ENCODE data around the gene KCNF1.

Gene KCNF1

GRCh38 chr2:10868465-10869314, 43.0 kb upstream of the KCNF1 start:
- Histone ChIP-seq H3K9me3 (replicated peaks in 1 of 11) (peaks cover 8 to 15% (median 14%) of the 10 kb centered on the region in 11 experiments; a peak in 19 of 22 replicates), H3K9ac (no peak overlapping the region), H3K36me3 (no peaks in the 10 kb centered on the region), H4K20me1 (peaks cover 0 to 5% (median 0%) of the 10 kb centered on the region in 11 experiments; a peak in 2 of 22 replicates), H3K4me3 (no peak overlapping the region), H3K27me3 (no peaks in the 10 kb centered on the region; a peak in 1 of 22 replicates), H3K4me2 (no peak overlapping the region), H3K4me1 (peaks cover 14 to 34% (median 24%) of the 10 kb centered on the region in 10 experiments), H3K27ac (no peak overlapping the region)
- no peak for TF ChIP-seq Cebpa-rat (IDR thresholded peaks at IDR 0.05)

- Histone ChIP-seq H3K36me3 (no peaks in the 10 kb centered on the region), H4K20me1 (no peaks in the 10 kb centered on the region), H3K4me3 (no peak overlapping the region), H3K4me2 (no peak overlapping the region), H3K27ac (no peak overlapping the region), H3K9me3 (replicated peaks in 1 of 11) (peaks cover 8 to 15% (median 14%) of the 10 kb centered on the region in 11 experiments; a peak in 19 of 22 replicates), H3K27me3 (no peaks in the 10 kb centered on the region; a peak in 1 of 22 replicates), H3K4me1 (peaks cover 0 to 16% (median 0%) of the 10 kb centered on the region in 10 experiments; a peak in 8 of 20 replicates), H3K9ac (no peak overlapping the region)
- TF ChIP-seq Cebpa-rat (IDR thresholded peaks at IDR 0.05): no peak
Observed at GRCh38 chr2:10871978-10872377, 39.8 kb upstream of the KCNF1 start.

- H3K4me1 ChIP-seq: peaks cover 0 to 28% (median 0%) of the 10 kb centered on the region in 10 experiments; a peak in 8 of 20 replicates
- H4K20me1 ChIP-seq: no peaks in the 10 kb centered on the region
- no peak overlapping the region for H3K4me3 ChIP-seq
- H3K4me2 ChIP-seq: no peak overlapping the region
- no peak overlapping the region for H3K27ac ChIP-seq
- no peak overlapping the region for H3K9ac ChIP-seq
- H3K9me3 ChIP-seq (replicated peaks in 1 of 11): peaks cover 8 to 15% (median 14%) of the 10 kb centered on the region in 11 experiments; a peak in 19 of 22 replicates
- H3K27me3 ChIP-seq: no peaks in the 10 kb centered on the region; a peak in 1 of 22 replicates
- H3K36me3 ChIP-seq: no peaks in the 10 kb centered on the region
- no peak for TF ChIP-seq Cebpa-rat (IDR thresholded peaks at IDR 0.05)
Observed at GRCh38 chr2:10873171-10873570, 38.6 kb upstream of the KCNF1 start.

- peaks cover 0 to 30% (median 0%) of the 10 kb centered on the region in 10 experiments; a peak in 8 of 20 replicates for H3K4me1 ChIP-seq
- H3K36me3 ChIP-seq: no peaks in the 10 kb centered on the region
- H3K4me3 ChIP-seq: no peak overlapping the region
- no peaks in the 10 kb centered on the region for H4K20me1 ChIP-seq
- no peak overlapping the region for H3K27ac ChIP-seq
- H3K4me2 ChIP-seq: no peak overlapping the region
- no peak overlapping the region for H3K9ac ChIP-seq
- peaks cover 8 to 15% (median 14%) of the 10 kb centered on the region in 11 experiments; a peak in 19 of 22 replicates for H3K9me3 ChIP-seq (replicated peaks in 1 of 11)
- no peaks in the 10 kb centered on the region; a peak in 1 of 22 replicates for H3K27me3 ChIP-seq
- no peak for TF ChIP-seq Cebpa-rat (IDR thresholded peaks at IDR 0.05)
Observed at GRCh38 chr2:10873790-10874437, 37.8 kb upstream of the KCNF1 start.

- Histone ChIP-seq H3K36me3 (no peaks in the 10 kb centered on the region), H3K4me2 (peak overlapping the region in 1 of 11 experiments; percentile 8; a peak in 1 of 22 replicates), H3K4me1 (peaks cover 0 to 30% (median 0%) of the 10 kb centered on the region in 10 experiments; a peak in 8 of 20 replicates), H3K27me3 (no peaks in the 10 kb centered on the region), H4K20me1 (no peaks in the 10 kb centered on the region), H3K27ac (no peak overlapping the region), H3K4me3 (no peak overlapping the region), H3K9me3 (replicated peaks in 1 of 11) (peaks cover 8 to 15% (median 14%) of the 10 kb centered on the region in 11 experiments; a peak in 19 of 22 replicates), H3K9ac (no peak overlapping the region)
- TF ChIP-seq Cebpa-rat (IDR thresholded peaks at IDR 0.05): no peak
Observed at GRCh38 chr2:10875126-10875525, 36.6 kb upstream of the KCNF1 start.

- Histone ChIP-seq H3K27ac (no peak overlapping the region), H3K4me1 (peaks cover 0 to 30% (median 0%) of the 10 kb centered on the region in 10 experiments; a peak in 7 of 20 replicates), H3K4me3 (no peak overlapping the region), H3K36me3 (no peaks in the 10 kb centered on the region), H3K9ac (no peak overlapping the region), H4K20me1 (no peaks in the 10 kb centered on the region), H3K27me3 (no peaks in the 10 kb centered on the region), H3K9me3 (replicated peaks in 1 of 11) (peaks cover 8 to 20% (median 14%) of the 10 kb centered on the region in 11 experiments; a peak in 19 of 22 replicates), H3K4me2 (peak overlapping the region in 4 of 11 experiments; percentile 12 to 73 (median 37); a peak in 7 of 22 replicates)
- no peak for TF ChIP-seq Cebpa-rat (IDR thresholded peaks at IDR 0.05)
Observed at GRCh38 chr2:10876394-10876793, 35.3 kb upstream of the KCNF1 start.

GRCh38 chr2:10876963-10877362, 34.8 kb upstream of the KCNF1 start:
- TF ChIP-seq Cebpa-rat (IDR thresholded peaks at IDR 0.05): no peak
- Histone ChIP-seq H4K20me1 (no peaks in the 10 kb centered on the region), H3K27me3 (no peaks in the 10 kb centered on the region), H3K36me3 (no peaks in the 10 kb centered on the region), H3K9me3 (replicated peaks in 1 of 11) (peaks cover 4 to 16% (median 10%) of the 10 kb centered on the region in 11 experiments; a peak in 19 of 22 replicates), H3K9ac (no peak overlapping the region), H3K4me2 (peak overlapping the region in 4 of 11 experiments; percentile 12 to 73 (median 37); a peak in 7 of 22 replicates), H3K4me1 (peaks cover 0 to 30% (median 0%) of the 10 kb centered on the region in 10 experiments; a peak in 7 of 20 replicates), H3K4me3 (no peak overlapping the region), H3K27ac (no peak overlapping the region)

GRCh38 chr2:10877651-10878111, 34.1 kb upstream of the KCNF1 start:
- Histone ChIP-seq H3K36me3 (no peaks in the 10 kb centered on the region), H3K4me2 (peak overlapping the region in 3 of 11 experiments; percentile 29 to 73 (median 47); a peak in 5 of 22 replicates), H3K27me3 (no peaks in the 10 kb centered on the region), H3K4me3 (no peak overlapping the region), H3K9ac (no peak overlapping the region), H3K27ac (no peak overlapping the region), H3K9me3 (replicated peaks in 1 of 11) (peaks cover 0 to 9% (median 3%) of the 10 kb centered on the region in 11 experiments; a peak in 4 of 22 replicates), H4K20me1 (no peaks in the 10 kb centered on the region), H3K4me1 (peaks cover 0 to 30% (median 0%) of the 10 kb centered on the region in 10 experiments; a peak in 7 of 20 replicates)
- no peak for TF ChIP-seq Cebpa-rat (IDR thresholded peaks at IDR 0.05)

All from BLaER1 treated with 17β-estradiol and CSF1 and Interleukin-3, amounts not matched to agents 10 nM and 100 nM (cell line).